Neural progenitor cell (in vitro differentiated cells): ENCODE data around the gene CLEC4G. TPM values are rescaled to one million over a fixed set of nuclear protein-coding genes. Genes with fewer than 3 reads are reported as not detected.

Experiments used
- DNase-seq: peaks from one replicate; pipeline ENCODE4 v3.0.0-alpha.2; 2016; ENCODE audit warnings: low spot score
- H2AFZ ChIP-seq: fragments of 200-600 bp; sonication (generic); replicated peaks from 2 replicates; pipeline ENCODE4 v1.6.1; 2016; ENCODE audit warnings: antibody characterized with exemption
- H3F3A ChIP-seq: fragments of 200-600 bp; sonication (generic); 2 replicates; pipeline ENCODE4 v1.6.1; 2016; ENCODE audit warnings: antibody characterized with exemption, low read depth
- H3K27ac ChIP-seq: fragments of 200-600 bp; sonication (generic); 2 replicates; pipeline ENCODE4 v1.5.1; 2016; ENCODE audit warnings: mild to moderate bottlenecking
- H3K27me3 ChIP-seq: fragments of 200-600 bp; sonication (generic); 2 replicates; pipeline ENCODE4 v1.6.1; 2016; ENCODE audit warnings: mild to moderate bottlenecking, moderate library complexity
- H3K36me3 ChIP-seq: fragments of 200-600 bp; sonication (generic); 2 replicates; pipeline ENCODE4 v1.5.1; 2016
- H3K4me1 ChIP-seq: fragments of 200-600 bp; sonication (generic); 2 replicates; pipeline ENCODE4 v1.6.1; 2016; ENCODE audit warnings: mixed run types
- H3K4me2 ChIP-seq: fragments of 200-600 bp; sonication (generic); 2 replicates; pipeline ENCODE4 v1.6.1; 2016
- H3K4me3 ChIP-seq: fragments of 200-600 bp; sonication (generic); 2 replicates; pipeline ENCODE4 v1.5.1; 2016
- H3K79me2 ChIP-seq: fragments of 200-600 bp; sonication (generic); 2 replicates; pipeline ENCODE4 v1.6.1; 2016; ENCODE audit warnings: low read depth
- H3K9ac ChIP-seq: fragments of 200-600 bp; sonication (generic); 2 replicates; pipeline ENCODE4 v1.6.1; 2016
- H3K9me3 ChIP-seq: fragments of 200-600 bp; sonication (generic); 2 replicates; pipeline ENCODE4 v1.5.1; 2016; ENCODE audit warnings: low read depth
- H4K20me1 ChIP-seq: fragments of 200-600 bp; sonication (generic); 2 replicates; pipeline ENCODE4 v1.6.1; 2016; ENCODE audit warnings: low read depth
- H3K27ac Mint-ChIP-seq: 3 replicates; pipeline ENCODE4 v1.8.0; 2021; ENCODE audit warnings: mixed read lengths
- H3K27me3 Mint-ChIP-seq: 2 replicates; pipeline ENCODE4 v1.8.0; 2022; ENCODE audit warnings: low read depth, mild to moderate bottlenecking, inconsistent platforms, moderate library complexity, mixed read lengths; ENCODE audit not compliant: insufficient read depth
- H3K36me3 Mint-ChIP-seq: 3 replicates; pipeline ENCODE4 v1.8.0; 2021; ENCODE audit warnings: mixed read lengths
- H3K4me1 Mint-ChIP-seq: 3 replicates; pipeline ENCODE4 v1.8.0; 2021; ENCODE audit warnings: mixed read lengths
- H3K4me3 Mint-ChIP-seq: 3 replicates; pipeline ENCODE4 v1.8.0; 2021; ENCODE audit warnings: mild to moderate bottlenecking, moderate library complexity, mixed read lengths
- H3K9me3 Mint-ChIP-seq: 3 replicates; pipeline ENCODE4 v1.8.0; 2020; ENCODE audit warnings: mixed read lengths
- CTCF ChIP-seq: fragments of 200-600 bp; sonication (generic); IDR thresholded peaks from 2 replicates; pipeline ENCODE4 v1.5.1; 2017; ENCODE audit warnings: antibody characterized with exemption, mild to moderate bottlenecking
- EZH2 ChIP-seq: fragments of 200-600 bp; sonication (generic); IDR thresholded peaks from 2 replicates; pipeline ENCODE4 v1.6.1; 2017; ENCODE audit warnings: antibody characterized with exemption, mild to moderate bottlenecking, moderate library complexity
- EZH2phosphoT487 ChIP-seq: fragments of 200-600 bp; sonication (generic); IDR thresholded peaks from 2 replicates; pipeline ENCODE4 v1.6.1; 2017; ENCODE audit warnings: antibody characterized with exemption
- total RNA-seq: library from RNA; depleted of rRNA; stranded (reverse); fragments of >200 nt; gene quantifications from 2 replicates; pipeline ENCODE4 v1.2.3, GENCODE V29; 2015; ENCODE audit warnings: low replicate concordance

The CLEC4G gene
- total RNA-seq, result not detected in 2 replicates

- H3K9me3 Mint-ChIP-seq, result peaks cover 3% of the 10 kb centered on the region
- H3K27ac ChIP-seq, result no peak within 1 kb of the TSS
- H3K36me3 ChIP-seq, result no peaks in the 10 kb centered on the region
- H2AFZ ChIP-seq, result no peak within 1 kb of the TSS
- H3K36me3 Mint-ChIP-seq, result no peaks in the 10 kb centered on the region
- H3K9ac ChIP-seq, result no peak within 1 kb of the TSS
- peaks cover 4% of the 10 kb centered on the region for H4K20me1 ChIP-seq
- H3F3A ChIP-seq, result no peaks in the 10 kb centered on the region
- H3K4me3 ChIP-seq, result no peak within 1 kb of the TSS
- H3K27me3 Mint-ChIP-seq, result peaks cover 44% of the 10 kb centered on the region
- H3K9me3 ChIP-seq, result no peaks in the 10 kb centered on the region
- no peak within 1 kb of the TSS for H3K27ac Mint-ChIP-seq
- peaks cover 99% of the 10 kb centered on the region for H3K27me3 ChIP-seq
- H3K4me2 ChIP-seq, result no peak within 1 kb of the TSS
- no peak for DNase-seq
- no peaks in the 10 kb centered on the region for H3K4me1 Mint-ChIP-seq
- no peak within 1 kb of the TSS for H3K4me3 Mint-ChIP-seq
- TF ChIP-seq EZH2, result no peak
- TF ChIP-seq EZH2phosphoT487, result no peak
- no peak for TF ChIP-seq CTCF
- H3K4me1 ChIP-seq, result no peaks in the 10 kb centered on the region
- no peaks in the 10 kb centered on the region for H3K79me2 ChIP-seq
These were observed at the start of gene CLEC4G for GRCh38 chr19:7732045-7732444. TSS of gene CLEC4G (minus strand) at chr19:7732110. CDS start at chr19:7732102, 8 bp downstream.

DNA sequence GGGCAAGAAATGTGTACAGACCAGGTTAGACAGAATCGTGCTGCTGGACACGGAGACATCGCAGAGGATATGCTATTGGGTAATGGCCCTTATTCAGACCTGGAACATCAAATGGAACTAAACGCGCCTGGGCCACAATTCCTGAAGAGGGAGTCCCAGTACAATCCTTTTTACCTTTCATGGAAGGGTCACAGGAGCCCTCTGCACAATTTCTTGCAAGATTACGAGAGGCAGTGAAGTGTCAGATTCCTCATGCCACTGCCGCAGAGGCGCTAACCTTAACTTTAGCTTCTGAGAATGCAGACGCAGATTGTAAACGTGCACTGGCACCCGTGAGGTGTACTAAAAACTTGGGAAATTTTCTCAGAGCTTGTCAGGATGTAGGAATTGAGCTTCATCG, 49.2 kb upstream of the CLEC4G start:
- H3K9me3 Mint-ChIP-seq, result peaks cover 5% of the 10 kb centered on the region
- H3K79me2 ChIP-seq, result no peaks in the 10 kb centered on the region
- H3K27ac Mint-ChIP-seq, result no peak overlapping the region
- H3K36me3 Mint-ChIP-seq, result no peaks in the 10 kb centered on the region
- H3K9ac ChIP-seq, result no peak overlapping the region
- H2AFZ ChIP-seq, result no peak overlapping the region
- H3K9me3 ChIP-seq, result no peaks in the 10 kb centered on the region
- no peak for DNase-seq
- H3K4me1 Mint-ChIP-seq, result no peaks in the 10 kb centered on the region
- H3K36me3 ChIP-seq, result no peaks in the 10 kb centered on the region
- no peaks in the 10 kb centered on the region for H4K20me1 ChIP-seq
- peaks cover 8% of the 10 kb centered on the region for H3K4me1 ChIP-seq
- H3K27me3 ChIP-seq, result peaks cover 62% of the 10 kb centered on the region
- no peak overlapping the region for H3K4me2 ChIP-seq
- no peak overlapping the region for H3K4me3 ChIP-seq
- peaks cover 23% of the 10 kb centered on the region for H3K27me3 Mint-ChIP-seq
- H3F3A ChIP-seq, result peaks cover 18% of the 10 kb centered on the region
- H3K27ac ChIP-seq, result no peak overlapping the region
- no peak overlapping the region for H3K4me3 Mint-ChIP-seq
- no peak for TF ChIP-seq EZH2phosphoT487
- TF ChIP-seq CTCF, result no peak
- no peak for TF ChIP-seq EZH2

GRCh38 chr19:7779631-7780486, 47.9 kb upstream of the CLEC4G start:
- peaks cover 2% of the 10 kb centered on the region for H3K9me3 Mint-ChIP-seq
- Histone ChIP-seq H3K9me3 (no peaks in the 10 kb centered on the region), H3K79me2 (no peaks in the 10 kb centered on the region), H3K9ac (no peak overlapping the region), H4K20me1 (no peaks in the 10 kb centered on the region), H3K4me1 (peaks cover 8% of the 10 kb centered on the region), H3K4me2 (no peak overlapping the region), H3K36me3 (no peaks in the 10 kb centered on the region), H3K27ac (no peak overlapping the region), H3K4me3 (no peak overlapping the region), H3F3A (peaks cover 18% of the 10 kb centered on the region), H3K27me3 (peaks cover 50% of the 10 kb centered on the region), H2AFZ (no peak overlapping the region)
- H3K27me3 Mint-ChIP-seq, result peaks cover 16% of the 10 kb centered on the region
- no peak for DNase-seq
- TF ChIP-seq CTCF (no peak), EZH2phosphoT487 (no peak), EZH2 (no peak)
- H3K36me3 Mint-ChIP-seq, result no peaks in the 10 kb centered on the region
- no peaks in the 10 kb centered on the region for H3K4me1 Mint-ChIP-seq
- no peak overlapping the region for H3K27ac Mint-ChIP-seq
- H3K4me3 Mint-ChIP-seq, result no peak overlapping the region
